IPS-11a (cell line): Measurements from ENCODE around the gene HMGN4.
A peak's percentile ranks its signal among the peaks of the same experiment; 100 is the strongest.
"Not testable (repeated sequence)": the region's sequence is repeated elsewhere in the genome, so short reads cannot be mapped to it uniquely, and the experiment has no call there.

ENCODE experiments used
- H3K4me3 ChIP-seq: one replicate; pipeline ENCODE4 v1.5.1; 2013; ENCODE audit warnings: low read depth, low read length, control low read depth

The HMGN4 gene

DNA sequence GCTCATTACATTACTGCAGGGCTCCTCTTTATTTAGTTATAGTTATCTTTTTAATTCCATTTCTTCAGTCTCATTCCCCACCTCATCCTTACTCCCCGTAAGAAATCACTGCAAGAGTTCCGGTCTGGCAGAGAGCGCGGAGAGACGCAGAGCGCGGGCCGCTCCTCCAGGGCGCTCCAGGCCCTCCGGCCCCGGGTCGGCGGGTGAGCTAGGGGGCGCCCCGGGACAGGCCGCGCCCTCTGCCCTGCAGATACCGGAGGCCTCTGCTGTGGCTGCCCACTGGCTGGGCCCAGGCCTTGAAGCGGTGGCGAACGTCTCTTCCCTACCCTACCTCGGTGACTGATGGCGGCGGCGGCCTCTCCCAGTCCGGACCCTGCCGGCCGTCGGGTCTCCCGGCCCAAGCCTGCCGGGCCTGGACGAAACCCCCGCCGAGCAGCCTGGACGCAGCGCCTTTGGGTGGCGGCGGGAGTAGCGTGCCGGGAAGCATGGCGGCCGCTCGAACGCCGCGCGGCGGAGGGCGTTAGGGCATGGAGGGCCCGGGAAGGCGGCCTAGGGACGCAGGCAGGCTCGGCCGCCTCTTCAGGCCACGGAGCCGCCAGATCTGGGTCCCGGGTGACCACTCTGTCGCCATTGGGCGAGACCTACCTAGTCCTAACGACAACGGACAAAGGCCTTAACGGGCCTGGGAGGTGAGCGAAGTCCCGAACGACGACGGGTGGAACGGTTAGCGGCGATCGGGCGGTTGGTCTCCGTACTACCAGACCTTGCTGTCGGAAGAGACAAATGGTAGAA lies 16.4 kb upstream of the HMGN4 start:
- peak overlapping the region; percentile 84 for H3K4me3 ChIP-seq

DNA sequence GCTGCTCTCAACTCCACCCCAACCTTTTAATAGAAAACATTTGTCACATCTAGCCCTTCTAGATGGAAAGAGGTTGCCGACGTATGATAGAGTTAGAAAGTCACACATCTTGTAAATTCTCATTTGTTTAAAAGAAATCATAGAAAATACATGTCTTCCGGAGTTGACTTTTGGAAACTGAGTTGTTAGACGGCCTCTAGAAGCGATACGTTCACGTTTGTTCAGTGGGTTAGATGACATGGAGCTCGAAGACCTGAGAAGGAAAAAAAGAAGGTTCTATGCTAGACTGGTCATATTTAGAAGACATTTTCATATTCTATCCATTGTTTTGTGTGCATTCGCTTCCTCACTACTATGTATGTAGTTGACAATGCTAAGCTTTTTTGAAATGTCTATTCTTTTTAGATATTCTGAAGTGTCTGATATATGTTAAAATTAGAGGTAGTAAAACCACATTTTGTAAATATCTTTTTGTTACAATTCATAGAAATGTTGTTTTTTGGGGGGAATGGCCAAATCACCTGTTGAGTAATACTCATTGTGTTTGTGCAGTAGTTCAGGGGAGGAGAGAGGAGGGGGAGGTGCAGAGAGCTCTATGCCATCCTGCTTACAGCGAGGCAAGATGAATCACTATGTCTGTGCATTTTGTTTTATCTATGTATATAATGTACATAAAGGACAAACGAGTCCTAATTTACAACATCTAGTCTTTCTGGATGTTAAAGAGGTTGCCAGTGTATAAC lies 15.5 kb upstream of the HMGN4 start:
- peak overlapping the region; percentile 84 for H3K4me3 ChIP-seq

DNA sequence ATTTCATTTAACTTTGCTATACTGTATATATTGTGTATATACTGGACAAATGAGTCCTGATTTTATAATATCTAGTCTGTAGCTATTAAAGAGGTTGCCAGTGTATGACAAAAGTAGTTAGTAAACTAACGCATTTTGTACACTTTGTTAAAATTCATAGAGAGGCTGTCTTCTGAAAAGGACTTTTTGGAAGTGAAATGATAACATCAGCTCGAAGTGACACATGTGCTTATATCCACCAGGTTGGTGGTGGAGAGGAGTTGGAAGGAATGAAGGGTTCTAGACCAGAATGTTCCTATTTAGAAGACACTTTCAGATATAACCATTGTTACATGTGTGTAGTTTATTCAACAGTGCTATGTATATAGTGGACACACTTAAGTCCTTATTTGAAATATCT lies 13.9 kb upstream of the HMGN4 start:
- not testable (repeated sequence) for H3K4me3 ChIP-seq

DNA sequence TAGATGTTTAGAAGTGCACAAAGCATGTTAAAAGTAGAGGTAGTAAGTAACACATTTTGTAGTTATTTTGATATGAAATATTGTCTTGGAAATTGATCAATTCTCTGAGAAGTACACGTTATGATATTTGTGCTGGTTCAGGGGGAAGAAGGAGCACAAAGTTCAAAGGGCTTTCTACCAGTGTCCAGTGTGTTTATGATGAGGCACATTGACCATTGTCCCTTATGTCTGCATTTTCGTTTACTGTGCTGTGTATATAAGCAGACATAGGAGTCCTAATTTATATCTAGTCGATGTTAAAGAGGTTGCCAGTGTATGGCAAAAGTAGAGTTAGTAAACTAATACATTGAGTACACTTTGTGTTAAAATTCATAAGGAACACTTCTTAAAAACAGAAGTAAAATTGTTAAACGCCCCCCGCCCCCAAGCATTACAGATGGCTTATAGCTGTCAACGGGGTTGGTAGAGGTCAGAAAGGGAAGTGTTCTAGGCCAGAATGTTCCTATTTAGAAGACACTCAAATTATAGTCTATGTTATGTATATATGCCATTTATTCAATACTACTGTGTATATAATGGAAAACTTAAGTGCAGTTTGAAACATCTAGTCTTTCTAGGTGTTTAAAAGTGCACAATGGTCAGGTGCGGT lies 13.3 kb upstream of the HMGN4 start:
- no peak overlapping the region for H3K4me3 ChIP-seq

DNA sequence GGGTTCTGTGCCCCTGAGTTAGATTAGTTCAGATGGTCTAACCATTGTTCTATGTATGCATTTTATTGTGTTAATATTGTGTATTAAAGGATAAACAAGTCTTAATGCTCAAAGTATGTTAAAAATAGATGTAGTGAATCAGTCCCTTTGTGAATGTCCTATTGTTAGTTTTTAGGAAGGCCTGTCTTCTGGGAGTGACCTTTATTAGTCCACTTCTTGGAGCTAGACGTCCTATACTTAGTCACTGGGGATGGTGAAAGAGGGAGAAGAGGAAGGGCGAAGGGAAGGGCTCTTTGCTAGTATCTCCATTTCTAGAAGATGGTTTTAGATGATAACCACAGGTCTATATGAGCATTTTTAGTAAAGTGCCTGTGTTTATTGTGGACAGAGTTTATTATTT lies 12.3 kb upstream of the HMGN4 start:
- no peak overlapping the region for H3K4me3 ChIP-seq

DNA sequence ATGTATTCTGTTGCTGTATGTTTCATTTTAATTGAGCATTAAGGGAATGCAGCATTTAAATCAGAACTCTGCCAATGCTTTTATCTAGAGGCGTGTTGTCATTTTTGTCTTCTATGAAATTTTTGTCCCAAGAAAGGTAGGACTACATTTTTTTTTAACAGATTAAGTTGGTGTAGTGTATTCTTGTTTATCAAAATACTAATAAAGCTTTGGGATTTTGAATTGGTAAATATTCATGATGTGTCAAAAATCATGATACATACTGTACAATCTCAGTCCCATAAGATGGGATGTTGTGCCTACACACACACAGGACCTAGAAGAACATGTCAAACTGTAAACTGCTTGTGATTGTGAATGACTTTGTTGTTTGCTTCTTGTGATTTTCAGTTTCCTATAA lies 11.2 kb upstream of the HMGN4 start:
- H3K4me3 ChIP-seq, result no peak overlapping the region

DNA sequence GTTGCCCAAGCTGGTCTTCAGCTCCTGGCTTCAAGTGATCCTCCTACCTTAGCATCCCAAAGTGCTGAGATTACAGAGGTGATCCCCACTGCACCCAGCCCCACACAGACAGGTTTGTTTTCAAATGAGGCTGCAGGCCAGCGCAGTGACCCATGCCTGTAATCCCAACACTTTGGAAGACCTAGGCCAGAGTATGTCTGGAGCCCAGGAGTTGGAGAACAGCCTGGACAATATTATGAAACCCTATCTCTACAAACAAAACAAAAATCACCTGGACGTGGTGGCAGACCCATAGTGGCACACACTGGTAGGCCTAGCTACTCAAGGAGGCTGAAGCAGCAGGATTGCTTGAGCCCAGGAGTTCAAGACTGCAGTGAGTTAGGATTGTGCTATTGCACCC lies 8.0 kb upstream of the HMGN4 start:
- H3K4me3 ChIP-seq, result no peak overlapping the region

DNA sequence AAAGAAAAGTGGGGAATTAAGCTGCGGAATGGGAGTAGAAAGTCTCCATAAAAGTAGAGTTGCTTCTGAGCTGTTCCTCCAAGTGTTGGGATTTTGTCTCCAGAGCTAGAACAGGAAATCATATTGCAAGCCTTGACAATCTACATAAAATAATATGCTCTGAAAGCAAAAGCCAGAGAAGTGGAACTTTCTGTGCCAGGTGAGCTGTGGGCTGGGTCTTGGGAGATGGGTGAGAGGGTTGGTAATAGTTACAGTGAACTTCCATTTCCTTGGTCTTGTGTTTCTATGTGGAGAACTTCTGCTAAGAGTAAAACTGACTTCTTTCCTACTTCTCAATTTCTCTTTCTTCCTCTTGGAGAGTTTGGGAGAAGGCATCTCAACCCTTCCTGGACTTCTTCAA lies 6.3 kb upstream of the HMGN4 start:
- no peak overlapping the region for H3K4me3 ChIP-seq

DNA sequence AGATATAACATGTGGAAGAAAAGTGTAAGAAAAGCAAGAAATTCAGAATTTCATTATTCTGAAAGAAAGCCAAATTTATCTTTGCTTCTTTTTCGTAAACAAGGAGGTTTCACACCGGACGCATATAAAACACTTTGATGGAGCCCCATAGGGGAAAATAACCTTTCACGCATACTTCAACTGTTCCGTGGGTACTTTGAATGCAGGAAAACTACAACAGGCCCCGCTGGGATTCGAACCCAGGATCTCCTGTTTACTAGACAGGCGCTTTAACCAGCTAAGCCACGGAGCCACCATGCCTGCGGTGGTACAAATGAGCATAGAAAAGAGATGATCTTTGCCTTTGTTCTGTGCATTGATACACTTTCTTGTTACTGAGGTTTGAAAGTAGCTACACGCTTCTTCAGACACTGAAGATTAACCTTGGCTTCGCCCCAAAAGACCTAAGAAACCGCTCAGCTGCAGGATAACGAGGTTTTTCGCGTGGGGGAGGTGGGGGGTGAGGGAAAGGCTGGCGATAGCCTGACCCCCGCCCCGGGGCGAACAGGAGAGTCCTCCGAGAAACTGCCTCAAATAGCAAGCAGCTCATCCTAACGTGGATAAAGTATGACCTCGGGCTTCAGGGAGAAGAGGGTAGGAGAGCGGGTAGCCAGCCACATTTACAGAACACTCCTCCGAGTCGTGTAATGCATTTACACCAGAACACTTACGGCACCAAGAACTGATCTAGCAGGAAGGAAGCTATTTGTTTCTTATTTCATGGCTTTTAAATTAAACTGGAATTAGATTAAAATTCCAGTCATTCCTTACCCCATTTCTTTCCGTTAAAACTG lies 5.3 kb upstream of the HMGN4 start:
- H3K4me3 ChIP-seq, result peak overlapping the region; percentile 86

DNA sequence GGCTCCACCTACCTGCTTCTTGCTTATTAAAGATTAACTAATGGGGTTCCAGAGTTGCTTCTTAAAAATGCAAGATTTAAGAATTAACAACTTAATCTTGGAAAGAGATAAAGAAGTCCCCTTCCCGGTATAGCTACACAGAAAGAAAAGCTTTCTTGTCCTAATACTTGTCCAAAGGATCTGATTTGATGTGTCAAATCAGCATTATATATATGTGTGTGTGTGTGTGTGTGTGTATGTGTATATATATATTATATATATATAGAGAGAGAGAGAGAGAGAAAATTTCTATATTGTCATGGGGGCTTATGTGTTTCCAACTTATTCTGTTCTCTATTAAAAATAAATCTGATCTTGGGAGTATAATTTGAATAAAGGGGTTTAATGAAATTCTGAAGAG lies 4.6 kb upstream of the HMGN4 start:
- peak overlapping the region; percentile 86 for H3K4me3 ChIP-seq

DNA sequence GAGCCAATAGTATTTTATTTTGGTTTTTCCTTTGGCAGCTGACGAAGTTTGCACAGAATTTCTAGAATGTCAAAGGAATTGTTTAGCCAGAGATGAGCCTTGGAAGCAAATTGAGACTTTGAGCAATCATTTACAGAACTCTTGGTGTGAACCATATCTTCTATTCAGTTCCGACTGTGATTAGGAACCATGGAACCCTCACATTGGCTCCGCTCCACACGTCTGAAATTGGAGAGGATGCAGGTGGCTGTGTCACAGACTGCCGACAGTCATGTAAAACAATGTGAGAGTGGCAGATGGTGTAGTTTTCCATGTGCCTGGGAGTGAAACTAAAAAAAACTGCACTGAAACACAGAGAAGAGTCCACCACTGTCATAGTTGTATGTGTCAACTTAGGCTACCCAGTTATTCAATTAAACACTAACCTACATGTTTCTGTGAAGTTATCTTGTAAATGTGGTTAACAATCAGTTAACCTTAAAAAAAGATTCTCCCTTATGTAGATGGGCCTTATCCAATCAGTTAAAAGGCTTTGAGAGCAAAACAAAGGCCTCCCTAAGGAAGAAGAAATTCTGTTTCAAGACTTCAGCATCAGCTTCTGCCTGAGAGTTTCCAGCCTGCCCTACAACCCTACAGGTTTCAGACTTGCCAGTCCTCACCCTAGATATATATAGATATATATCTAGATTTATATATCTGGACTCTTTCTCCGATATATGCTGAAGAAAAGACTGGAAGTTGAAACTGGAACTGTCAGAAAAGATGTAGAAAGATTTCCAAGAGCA lies 3.3 kb upstream of the HMGN4 start:
- H3K4me3 ChIP-seq, result no peak overlapping the region

DNA sequence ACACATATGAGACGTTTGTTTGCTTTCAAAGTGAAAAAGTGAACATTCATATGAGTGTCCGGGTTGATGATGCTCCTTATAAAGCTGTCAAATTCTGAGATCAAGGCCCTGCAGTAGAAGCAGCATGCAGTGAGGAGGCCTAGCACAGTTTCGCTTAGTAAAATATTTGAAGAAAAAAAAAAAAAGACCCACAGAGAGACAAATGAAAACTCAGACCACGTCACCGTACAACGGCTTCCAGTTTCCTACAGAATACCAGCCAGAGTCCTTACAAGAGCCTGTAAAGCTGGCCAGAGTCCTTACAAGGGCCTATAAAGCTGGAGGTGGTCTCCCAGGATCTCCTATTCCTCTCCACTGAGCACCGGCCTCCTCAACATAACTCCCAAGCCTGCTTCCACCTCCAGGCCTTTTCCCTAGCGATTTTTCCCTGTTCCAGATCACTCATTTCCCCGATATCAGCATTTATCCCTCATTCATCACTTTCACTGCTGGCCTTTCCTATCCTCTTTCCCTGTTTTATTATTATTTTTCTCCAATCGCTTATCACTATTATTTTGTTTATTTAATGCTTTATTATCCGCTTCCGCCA lies 1.5 kb upstream of the HMGN4 start:
- peak overlapping the region; percentile 61 for H3K4me3 ChIP-seq

DNA sequence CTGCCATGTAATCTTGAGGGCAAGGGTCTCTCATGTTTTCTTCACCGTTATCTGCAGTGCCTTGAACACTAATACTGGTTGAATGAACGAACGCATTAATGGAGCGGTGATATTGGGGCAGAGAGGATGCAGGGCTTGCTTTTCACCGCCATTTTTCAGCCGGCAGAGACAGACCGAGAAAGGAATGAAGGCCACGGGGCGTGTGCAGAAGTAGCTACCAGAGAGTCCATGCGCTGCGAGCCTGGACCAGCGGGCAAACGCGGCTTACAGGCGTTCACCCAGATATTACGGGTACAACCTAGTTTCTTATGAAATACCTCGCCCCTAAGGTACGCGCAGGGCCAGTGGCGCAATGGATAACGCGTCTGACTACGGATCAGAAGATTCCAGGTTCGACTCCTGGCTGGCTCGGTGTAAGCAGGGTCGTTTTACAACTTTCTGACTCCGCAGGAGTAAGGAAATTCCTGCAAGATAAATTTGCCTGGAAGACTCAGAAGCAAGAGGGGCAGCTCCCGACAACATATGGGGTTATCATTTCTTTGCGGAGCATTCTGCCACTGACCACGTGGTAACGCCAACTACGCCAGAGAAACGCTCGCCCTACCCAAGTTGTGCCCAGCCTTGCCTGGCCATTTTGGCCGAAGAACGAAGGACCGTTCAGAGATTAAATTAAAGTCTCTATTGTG lies 863 bp upstream of the HMGN4 start:
- H3K4me3 ChIP-seq, result peak overlapping the region; percentile 61

DNA sequence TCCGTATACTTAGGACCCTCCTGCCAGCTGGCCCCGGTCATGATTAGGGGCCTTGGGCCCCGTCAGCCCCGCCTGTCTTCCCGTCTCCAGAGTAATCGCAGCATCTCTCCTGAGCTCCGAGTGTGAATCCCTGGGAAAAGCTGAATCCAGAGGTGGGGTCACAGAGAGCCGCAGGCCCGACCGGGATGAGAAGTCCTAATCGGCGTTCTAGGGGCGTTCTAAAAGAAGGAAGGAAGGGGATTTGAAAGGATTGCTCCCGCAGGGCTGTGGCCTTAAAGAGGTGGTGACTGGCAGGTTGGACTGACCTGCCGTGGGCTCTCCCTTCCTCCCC lies 371 bp downstream of the HMGN4 start:
- H3K4me3 ChIP-seq, result peak overlapping the region; percentile 61

DNA sequence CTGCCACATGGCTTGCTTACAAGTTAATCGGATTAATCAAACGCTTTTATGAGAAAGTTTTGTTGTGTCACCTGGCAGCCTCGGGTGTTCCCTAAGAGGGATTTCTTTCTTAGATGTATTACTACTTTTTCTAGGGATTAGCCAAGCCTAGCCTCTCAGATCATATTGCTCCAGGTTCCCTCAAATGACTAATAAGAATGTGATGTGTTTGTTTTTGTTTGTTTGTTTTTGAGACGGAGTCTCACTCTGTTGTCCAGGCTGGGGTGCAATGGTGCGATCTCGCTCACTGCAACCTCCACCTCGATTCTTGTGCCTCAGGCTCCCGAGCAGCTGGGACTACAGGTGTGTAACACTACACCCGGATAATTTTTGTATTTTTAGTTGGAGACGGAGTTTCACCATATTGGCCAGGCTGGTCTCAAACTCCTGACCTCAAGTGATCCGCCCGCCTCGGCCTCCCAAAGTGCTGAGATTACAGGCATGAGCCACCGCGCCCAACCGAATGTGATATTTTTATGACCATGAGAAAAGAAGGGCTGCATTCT lies 977 bp downstream of the HMGN4 start:
- peak overlapping the region; percentile 61 for H3K4me3 ChIP-seq

DNA sequence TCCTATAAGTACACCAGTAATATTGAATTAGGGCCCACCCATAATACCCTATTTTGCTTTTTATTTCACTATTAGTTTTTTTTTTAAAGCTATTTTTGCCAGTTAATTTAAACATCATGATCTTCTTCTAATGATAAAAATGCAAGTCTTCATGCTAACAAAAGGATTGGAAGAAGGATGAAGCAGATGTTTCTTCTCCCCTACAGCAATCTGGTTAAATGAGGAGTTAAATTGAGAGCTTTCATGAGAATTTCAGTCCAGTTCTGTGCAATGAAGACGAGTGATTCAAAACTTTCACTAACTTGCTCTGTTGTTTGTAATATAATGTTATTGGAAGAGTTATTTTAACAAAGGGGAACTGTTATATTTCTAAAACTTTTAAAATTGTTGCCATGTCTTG lies 3.4 kb downstream of the HMGN4 start:
- H3K4me3 ChIP-seq, result no peak overlapping the region

DNA sequence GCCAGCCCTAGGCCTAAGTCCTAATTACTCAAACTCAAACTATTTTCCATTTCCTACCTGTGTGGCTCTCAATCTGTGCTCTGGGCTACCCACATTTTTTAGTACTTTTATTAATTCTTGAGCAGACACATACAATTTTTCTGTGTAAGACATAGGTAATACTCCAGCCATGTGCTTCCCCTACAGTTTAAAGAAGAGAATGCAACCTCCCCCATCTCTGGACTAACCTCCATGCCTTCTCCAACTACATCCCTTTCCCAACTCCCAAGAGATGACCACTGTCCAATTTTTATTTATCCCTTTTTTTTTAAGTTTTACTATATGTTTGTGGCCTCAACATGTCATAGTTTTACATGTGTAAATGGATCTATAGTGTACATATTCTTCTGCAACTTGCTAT lies 5.8 kb downstream of the HMGN4 start:
- H3K4me3 ChIP-seq, result no peak overlapping the region

DNA sequence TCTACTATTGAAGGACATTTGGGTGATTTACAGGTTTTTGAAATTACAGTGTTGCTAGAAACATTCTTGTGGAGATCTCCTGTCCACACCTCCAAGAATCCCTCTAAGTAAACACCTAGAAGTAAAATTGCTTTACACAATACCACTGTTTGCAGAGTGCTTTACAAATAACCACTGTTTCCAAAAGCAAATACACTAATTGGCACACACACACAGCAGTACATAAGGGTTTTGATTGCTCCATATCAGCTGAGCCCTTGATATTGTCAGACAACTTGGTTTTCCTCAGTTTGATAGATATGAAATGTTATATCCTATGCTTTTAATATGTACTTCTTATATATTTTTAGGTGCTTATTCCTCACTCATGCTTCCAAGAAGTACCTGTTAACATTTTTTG lies 6.3 kb downstream of the HMGN4 start:
- no peak overlapping the region for H3K4me3 ChIP-seq

DNA sequence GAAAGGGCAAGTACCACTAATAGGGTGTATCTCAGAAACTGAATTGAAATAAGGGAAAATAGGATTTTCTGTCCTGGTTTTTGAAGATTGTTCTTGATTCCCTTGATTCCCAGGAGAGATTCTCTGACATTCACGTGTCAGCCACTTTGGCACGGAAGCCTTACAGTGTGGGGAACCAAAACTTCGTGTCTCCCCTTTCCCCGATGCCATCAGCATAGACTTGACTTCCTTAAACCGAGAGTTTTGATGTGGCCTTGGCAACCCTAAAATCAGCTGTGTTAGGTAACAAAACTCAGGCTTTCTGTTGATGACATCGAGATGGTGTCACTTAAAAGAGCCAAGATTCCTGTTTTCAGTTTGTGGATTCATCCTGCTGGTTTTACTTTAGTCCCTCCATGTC lies 7.5 kb downstream of the HMGN4 start:
- H3K4me3 ChIP-seq, result no peak overlapping the region
